ENCODE results near the gene HMBS. TPM values are rescaled to one million over a fixed set of nuclear protein-coding genes. Genes with fewer than 3 reads are reported as not detected.

HMBS gene
- total RNA-seq, 4 donors from 2014 or later = 10.8 to 353 (median 21.3) TPM; not detected in 1

- peaks cover 0 to 23% (median 9%) of the 10 kb centered on the region in 4 donors for H3K36me3 ChIP-seq
- no peaks in the 10 kb centered on the region for H3K27me3 ChIP-seq
- WGBS, 2 donors (ENCODE audit: low coverage in 1 of 2) = 94% methylated on average over 9 of the region's 9 CpGs; no CpG with 5 or more reads in 1 of the 2 donors
- no peak for DNase-seq
- intact Hi-C loops (cut with DNase I; ENCODE audit: low total_unique reads) = no loop called here
- in situ Hi-C loops (cut with MboI; ENCODE audit: low pct_ligation_motif_present in 1 of 4, low pct_unique_long_range_greater_than_20kb in 1 of 4, low sequenced_read_pairs in 3 of 4) = no loop called here
- no peaks in the 10 kb centered on the region for H3K9me3 ChIP-seq
- TF ChIP-seq, protein P1, sequence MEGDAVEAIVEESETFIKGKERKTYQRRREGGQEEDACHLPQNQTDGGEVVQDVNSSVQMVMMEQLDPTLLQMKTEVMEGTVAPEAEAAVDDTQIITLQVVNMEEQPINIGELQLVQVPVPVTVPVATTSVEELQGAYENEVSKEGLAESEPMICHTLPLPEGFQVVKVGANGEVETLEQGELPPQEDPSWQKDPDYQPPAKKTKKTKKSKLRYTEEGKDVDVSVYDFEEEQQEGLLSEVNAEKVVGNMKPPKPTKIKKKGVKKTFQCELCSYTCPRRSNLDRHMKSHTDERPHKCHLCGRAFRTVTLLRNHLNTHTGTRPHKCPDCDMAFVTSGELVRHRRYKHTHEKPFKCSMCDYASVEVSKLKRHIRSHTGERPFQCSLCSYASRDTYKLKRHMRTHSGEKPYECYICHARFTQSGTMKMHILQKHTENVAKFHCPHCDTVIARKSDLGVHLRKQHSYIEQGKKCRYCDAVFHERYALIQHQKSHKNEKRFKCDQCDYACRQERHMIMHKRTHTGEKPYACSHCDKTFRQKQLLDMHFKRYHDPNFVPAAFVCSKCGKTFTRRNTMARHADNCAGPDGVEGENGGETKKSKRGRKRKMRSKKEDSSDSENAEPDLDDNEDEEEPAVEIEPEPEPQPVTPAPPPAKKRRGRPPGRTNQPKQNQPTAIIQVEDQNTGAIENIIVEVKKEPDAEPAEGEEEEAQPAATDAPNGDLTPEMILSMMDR (IDR thresholded peaks at IDR 0.05) = no peak
- no peaks in the 10 kb centered on the region for H3K4me1 ChIP-seq
- no peak overlapping the region for H3K4me3 ChIP-seq
- no peak overlapping the region for H3K27ac ChIP-seq
These were observed 41.8 kb upstream of the HMBS start for GRCh38 chr11:119042927-119043326.

GRCh38 chr11:119044708-119045107 lies 40.0 kb upstream of the HMBS start:
- in situ Hi-C loops (cut with MboI; ENCODE audit: low pct_ligation_motif_present in 1 of 4, low pct_unique_long_range_greater_than_20kb in 1 of 4, low sequenced_read_pairs in 3 of 4) = no loop called here
- WGBS, 2 donors (ENCODE audit: low coverage in 1 of 2) = 68 to 78% methylated on average over 4 to 6 of the region's 6 CpGs
- Histone ChIP-seq H3K27ac (no peak overlapping the region), H3K9me3 (no peaks in the 10 kb centered on the region), H3K36me3 (peaks cover 0 to 41% (median 15%) of the 10 kb centered on the region in 4 donors), H3K27me3 (no peaks in the 10 kb centered on the region), H3K4me3 (no peak overlapping the region), H3K4me1 (no peaks in the 10 kb centered on the region)
- no peak for DNase-seq
- TF ChIP-seq EP300 (IDR thresholded peaks at IDR 0.05; ENCODE audit: low read depth) = no peak
- TF ChIP-seq, protein P1 (IDR thresholded peaks at IDR 0.05) = no peak
- no peak for TF ChIP-seq POLR2AphosphoS5 (IDR thresholded peaks at IDR 0.05)
- TF ChIP-seq POLR2A (IDR thresholded peaks at IDR 0.05) = no peak
- intact Hi-C loops (cut with DNase I; ENCODE audit: low total_unique reads) = no loop called here

GRCh38 chr11:119046489-119046888 lies 38.2 kb upstream of the HMBS start:
- Histone ChIP-seq H3K9me3 (no peaks in the 10 kb centered on the region), H3K4me1 (no peaks in the 10 kb centered on the region), H3K27ac (no peak overlapping the region), H3K36me3 (peaks cover 0 to 49% (median 15%) of the 10 kb centered on the region in 4 donors), H3K27me3 (no peaks in the 10 kb centered on the region), H3K4me3 (no peak overlapping the region)
- intact Hi-C loops (cut with DNase I; ENCODE audit: low total_unique reads) (no loop called here), in situ Hi-C loops (cut with MboI; ENCODE audit: low pct_ligation_motif_present in 1 of 4, low pct_unique_long_range_greater_than_20kb in 1 of 4, low sequenced_read_pairs in 3 of 4) (no loop called here)
- WGBS, 2 donors (ENCODE audit: low coverage in 1 of 2) = 98% methylated on average over 6 of the region's 6 CpGs; no CpG with 5 or more reads in 1 of the 2 donors
- no peak for TF ChIP-seq POLR2AphosphoS5 (IDR thresholded peaks at IDR 0.05)
- no peak for TF ChIP-seq EP300 (IDR thresholded peaks at IDR 0.05; ENCODE audit: low read depth)
- no peak for TF ChIP-seq POLR2A (IDR thresholded peaks at IDR 0.05)
- TF ChIP-seq, protein P1 (IDR thresholded peaks at IDR 0.05) = no peak
- DNase-seq = no peak

DNA sequence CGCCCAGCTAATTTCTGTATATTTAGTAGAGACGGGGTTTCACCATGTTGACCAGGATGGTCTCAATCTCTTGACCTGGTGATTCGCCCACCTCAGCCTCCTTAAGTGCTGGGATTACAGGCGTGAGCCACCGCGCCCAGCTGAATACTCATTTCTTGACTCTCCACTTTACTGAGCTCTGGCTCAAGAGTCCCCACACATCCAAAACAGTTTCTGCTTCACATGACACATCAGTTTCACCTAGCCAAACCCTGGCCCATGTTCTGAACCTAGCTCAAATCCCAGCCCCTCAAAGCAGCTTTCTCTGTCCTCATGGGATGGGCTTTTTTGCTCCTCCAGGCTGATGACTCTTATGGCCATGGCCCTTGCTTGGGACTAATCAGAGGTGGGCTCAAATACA lies 37.5 kb upstream of the HMBS start:
- TF ChIP-seq EP300 (IDR thresholded peaks at IDR 0.05; ENCODE audit: low read depth) (no peak), POLR2A (IDR thresholded peaks at IDR 0.05) (no peak), POLR2AphosphoS5 (IDR thresholded peaks at IDR 0.05) (no peak)
- TF ChIP-seq, protein P1 (IDR thresholded peaks at IDR 0.05) = no peak
- 85% methylated on average over 6 of the region's 6 CpGs; no CpG with 5 or more reads in 1 of the 2 donors for WGBS, 2 donors (ENCODE audit: low coverage in 1 of 2)
- intact Hi-C loops (cut with DNase I; ENCODE audit: low total_unique reads) = no loop called here
- H3K4me3 ChIP-seq = no peak overlapping the region
- no peak overlapping the region for H3K27ac ChIP-seq
- no peaks in the 10 kb centered on the region for H3K27me3 ChIP-seq
- no peaks in the 10 kb centered on the region for H3K9me3 ChIP-seq
- in situ Hi-C loops (cut with MboI; ENCODE audit: low pct_ligation_motif_present in 1 of 4, low pct_unique_long_range_greater_than_20kb in 1 of 4, low sequenced_read_pairs in 3 of 4) = no loop called here
- peaks cover 0 to 56% (median 18%) of the 10 kb centered on the region in 4 donors for H3K36me3 ChIP-seq
- H3K4me1 ChIP-seq = no peaks in the 10 kb centered on the region
- DNase-seq = no peak

All from transverse colon (tissue), 4 donors.